HG02763 (cell line): ENCODE measurements around the gene AHRR.
"Not testable (repeated sequence)": the region's sequence is repeated elsewhere in the genome, so short reads cannot be mapped to it uniquely, and the experiment has no call there.

Experiments
- ATAC-seq: cut with Tn5 transposase; IDR thresholded peaks from one replicate; pipeline ENCODE4 v1.9.1; 2021; ENCODE audit warnings: mild to moderate bottlenecking, moderate library complexity; ENCODE audit not compliant: unreplicated experiment

AHRR gene

GRCh38 chr5:305050-305449 is 16.5 kb upstream of the AHRR start:
- ATAC-seq, result no peak

GRCh38 chr5:305459-305858 is 16.1 kb upstream of the AHRR start:
- no peak for ATAC-seq

- ATAC-seq, result no peak
Measured at GRCh38 chr5:306011-306805, 15.3 kb upstream of the AHRR start.

- ATAC-seq, result no peak
Measured at GRCh38 chr5:307306-307705, 14.2 kb upstream of the AHRR start.

- ATAC-seq, result no peak
Measured at GRCh38 chr5:307794-308579, 13.5 kb upstream of the AHRR start.

GRCh38 chr5:308672-309271 is 12.7 kb upstream of the AHRR start:
- no peak for ATAC-seq

- ATAC-seq, result not testable (repeated sequence)
Measured at GRCh38 chr5:309831-310230, 11.7 kb upstream of the AHRR start.

- ATAC-seq, result no peak
Measured at GRCh38 chr5:310516-310915, 11.0 kb upstream of the AHRR start.

- no peak for ATAC-seq
Measured at GRCh38 chr5:310941-311434, 10.5 kb upstream of the AHRR start.

GRCh38 chr5:311963-312362 is 9.6 kb upstream of the AHRR start:
- ATAC-seq, result no peak

GRCh38 chr5:312845-313244 is 8.7 kb upstream of the AHRR start:
- no peak for ATAC-seq

GRCh38 chr5:313265-313664 is 8.2 kb upstream of the AHRR start:
- ATAC-seq, result no peak

GRCh38 chr5:313806-314376 is 7.6 kb upstream of the AHRR start:
- no peak for ATAC-seq

GRCh38 chr5:314676-315487 is 6.6 kb upstream of the AHRR start:
- no peak for ATAC-seq

- ATAC-seq, result no peak
Measured at GRCh38 chr5:315488-316209, 5.9 kb upstream of the AHRR start.

GRCh38 chr5:316210-317085 is 5.1 kb upstream of the AHRR start:
- ATAC-seq, result peak; percentile 14

GRCh38 chr5:317086-317811 is 4.3 kb upstream of the AHRR start:
- peak; percentile 59 for ATAC-seq

- ATAC-seq, result no peak
Measured at GRCh38 chr5:318341-318897, 3.1 kb upstream of the AHRR start.
